GM18907 (cell line): ENCODE results near the gene PIK3CG.
A peak's percentile ranks its signal among the peaks of the same experiment; 100 is the strongest.
"Not testable (repeated sequence)": the region's sequence is repeated elsewhere in the genome, so short reads cannot be mapped to it uniquely, and the experiment has no call there.

ENCODE experiments used
- ATAC-seq: cut with Tn5 transposase; IDR thresholded peaks from one replicate; pipeline ENCODE4 v1.9.1; 2021; ENCODE audit warnings: mild to moderate bottlenecking, moderate library complexity; ENCODE audit not compliant: unreplicated experiment

PIK3CG gene

GRCh38 chr7:106865130-106866041, at the start of gene PIK3CG:
PIK3CG (plus strand) TSS chr7:106865282; CDS start chr7:106867562, 2,280 bp downstream.
- ATAC-seq, result peak; percentile 82

- ATAC-seq, result no peak
These were observed 48.0 kb upstream of the PIK3CG start for GRCh38 chr7:106817098-106817497.

GRCh38 chr7:106818736-106819135, 46.3 kb upstream of the PIK3CG start:
- no peak for ATAC-seq

- ATAC-seq, result no peak
These were observed 45.5 kb upstream of the PIK3CG start for GRCh38 chr7:106819546-106819945.

- no peak for ATAC-seq
These were observed 44.5 kb upstream of the PIK3CG start for GRCh38 chr7:106820321-106821217.

- ATAC-seq, result no peak
These were observed 41.5 kb upstream of the PIK3CG start for GRCh38 chr7:106823631-106824030.

- ATAC-seq, result no peak
These were observed 40.6 kb upstream of the PIK3CG start for GRCh38 chr7:106824458-106824857.

- no peak for ATAC-seq
These were observed 37.5 kb upstream of the PIK3CG start for GRCh38 chr7:106827626-106828025.

- ATAC-seq, result no peak
These were observed 35.6 kb upstream of the PIK3CG start for GRCh38 chr7:106829496-106829895.

- not testable (repeated sequence) for ATAC-seq
These were observed 34.2 kb upstream of the PIK3CG start for GRCh38 chr7:106830896-106831295.

- ATAC-seq, result no peak
These were observed 28.3 kb upstream of the PIK3CG start for GRCh38 chr7:106836816-106837215.

GRCh38 chr7:106839511-106839910, 25.6 kb upstream of the PIK3CG start:
- ATAC-seq, result no peak

- ATAC-seq, result no peak
These were observed 24.7 kb upstream of the PIK3CG start for GRCh38 chr7:106840342-106840741.

- no peak for ATAC-seq
These were observed 23.1 kb upstream of the PIK3CG start for GRCh38 chr7:106841896-106842390.

- no peak for ATAC-seq
These were observed 20.6 kb upstream of the PIK3CG start for GRCh38 chr7:106844279-106844997.

GRCh38 chr7:106848049-106848448, 17.0 kb upstream of the PIK3CG start:
- no peak for ATAC-seq

GRCh38 chr7:106848851-106849442, 16.1 kb upstream of the PIK3CG start:
- ATAC-seq, result no peak

- ATAC-seq, result not testable (repeated sequence)
These were observed 13.4 kb upstream of the PIK3CG start for GRCh38 chr7:106851632-106852031.

- ATAC-seq, result no peak
These were observed 11.7 kb upstream of the PIK3CG start for GRCh38 chr7:106853250-106853908.
